Measurements from ENCODE around the gene IFNL4. TPM values are rescaled to one million over a fixed set of nuclear protein-coding genes. Genes with fewer than 3 reads are reported as not detected.

Gene IFNL4
- polyA plus RNA-seq, 3 donors, result not detected

GRCh38 chr19:39238944-39239343 lies 9.7 kb downstream of the IFNL4 start:
- Histone ChIP-seq H2AFZ (ENCODE audit: insufficient read depth, low read depth, low read length, poor library complexity, severe bottlenecking) (no peak overlapping the region), H3K4me2 (replicated peaks; ENCODE audit: extremely low read depth, low read length, poor library complexity, severe bottlenecking) (no peak overlapping the region), H4K20me1 (ENCODE audit: insufficient read depth, low read length) (no peaks in the 10 kb centered on the region), H3K79me2 (ENCODE audit: insufficient read depth, low read length) (no peaks in the 10 kb centered on the region), H3K27me3 (ENCODE audit: control insufficient read depth in 2 of 2, insufficient read depth in 2 of 2, low read length in 2 of 2) (no peaks in the 10 kb centered on the region), H3K9ac (ENCODE audit: insufficient read depth, low read length, poor library complexity, severe bottlenecking) (no peak overlapping the region), H3K4me3 (replicated peaks in 1 of 3; ENCODE audit: low read depth in 2 of 3, low read length in 3 of 3) (no peak overlapping the region), H3K9me3 (replicated peaks in 1 of 2; ENCODE audit: control insufficient read depth in 1 of 2, insufficient read depth in 1 of 2, low read length in 2 of 2) (no peaks in the 10 kb centered on the region), H3K36me3 (replicated peaks in 1 of 2; ENCODE audit: control insufficient read depth in 1 of 2, insufficient read depth in 2 of 2, low read length in 2 of 2) (no peaks in the 10 kb centered on the region), H3K4me1 (ENCODE audit: control insufficient read depth in 1 of 2, insufficient read depth in 2 of 2, low read length in 2 of 2) (no peaks in the 10 kb centered on the region), H3K27ac (ENCODE audit: low read depth in 1 of 2, low read length in 2 of 2) (no peak overlapping the region)
- intact Hi-C loops (cut with micrococcal nuclease), result no loop called here
- H3K27me3 Mint-ChIP-seq (ENCODE audit: low read depth in 3 of 3), result peaks cover 2 to 9% (median 5%) of the 10 kb centered on the region in 3 donors
- H3K36me3 Mint-ChIP-seq, result no peaks in the 10 kb centered on the region
- WGBS (ENCODE audit: insufficient coverage), result 94% methylated on average over 2 of the region's 6 CpGs
- H3K4me3 Mint-ChIP-seq, result no peak overlapping the region
- no peak overlapping the region for H3K27ac Mint-ChIP-seq
- TF ChIP-seq CTCF (IDR thresholded peaks at IDR 0.05), result no peak
- DNase-seq, result no peak
- peaks cover 5% of the 10 kb centered on the region for H3K4me1 Mint-ChIP-seq
- H3K9me3 Mint-ChIP-seq, result no peaks in the 10 kb centered on the region

GRCh38 chr19:39238209-39238608 lies 10.4 kb downstream of the IFNL4 start:
- no peaks in the 10 kb centered on the region for H4K20me1 ChIP-seq (ENCODE audit: insufficient read depth, low read length)
- H3K27me3 ChIP-seq (ENCODE audit: control insufficient read depth in 2 of 2, insufficient read depth in 2 of 2, low read length in 2 of 2), result no peaks in the 10 kb centered on the region
- no peak for DNase-seq
- no peak overlapping the region for H3K4me2 ChIP-seq (replicated peaks; ENCODE audit: extremely low read depth, low read length, poor library complexity, severe bottlenecking)
- H3K79me2 ChIP-seq (ENCODE audit: insufficient read depth, low read length), result no peaks in the 10 kb centered on the region
- H3K9ac ChIP-seq (ENCODE audit: insufficient read depth, low read length, poor library complexity, severe bottlenecking), result peak overlapping the region; percentile 15
- H3K4me3 ChIP-seq (replicated peaks in 1 of 3; ENCODE audit: low read depth in 2 of 3, low read length in 3 of 3), result no peak overlapping the region
- Mint-ChIP-seq H3K27ac (peak overlapping the region in 1 of 7 donors; percentile 42), H3K36me3 (no peaks in the 10 kb centered on the region), H3K9me3 (no peaks in the 10 kb centered on the region), H3K27me3 (ENCODE audit: low read depth in 3 of 3) (peaks cover 2 to 7% (median 4%) of the 10 kb centered on the region in 3 donors), H3K4me1 (peaks cover 5% of the 10 kb centered on the region), H3K4me3 (no peak overlapping the region)
- intact Hi-C loops (cut with micrococcal nuclease), result no loop called here
- WGBS (ENCODE audit: insufficient coverage), result 95% methylated on average over 5 of the region's 6 CpGs
- no peak overlapping the region for H3K27ac ChIP-seq (ENCODE audit: low read depth in 1 of 2, low read length in 2 of 2)
- no peaks in the 10 kb centered on the region for H3K36me3 ChIP-seq (replicated peaks in 1 of 2; ENCODE audit: control insufficient read depth in 1 of 2, insufficient read depth in 2 of 2, low read length in 2 of 2)
- H2AFZ ChIP-seq (ENCODE audit: insufficient read depth, low read depth, low read length, poor library complexity, severe bottlenecking), result no peak overlapping the region
- no peak for TF ChIP-seq CTCF (IDR thresholded peaks at IDR 0.05)
- no peaks in the 10 kb centered on the region for H3K4me1 ChIP-seq (ENCODE audit: control insufficient read depth in 1 of 2, insufficient read depth in 2 of 2, low read length in 2 of 2)
- no peaks in the 10 kb centered on the region for H3K9me3 ChIP-seq (replicated peaks in 1 of 2; ENCODE audit: control insufficient read depth in 1 of 2, insufficient read depth in 1 of 2, low read length in 2 of 2)

Data from CD14-positive monocyte (primary cell).